GM12878 (cell line): ENCODE results near the gene FUT8. TPM values are rescaled to one million over a fixed set of nuclear protein-coding genes. Genes with fewer than 3 reads are reported as not detected.
A peak's percentile ranks its signal among the peaks of the same experiment; 100 is the strongest.

ENCODE experiments used
- ATF3 ChIP-seq: IDR thresholded peaks from 2 replicates; pipeline ENCODE4 v1.6.1; 2011; ENCODE audit warnings: low read depth, mild to moderate bottlenecking, low read length, moderate library complexity, borderline replicate concordance; ENCODE audit errors: extremely low read depth
- BHLHE40 ChIP-seq, 2 experiments: fragments of 450-650 bp in 1 of 2; IDR thresholded peaks; 2 replicates each; pipeline ENCODE4 v1.6.1; 2011 to 2017; ENCODE audit warnings: low read depth in 2 of 2, borderline replicate concordance in 1 of 2, improper control_type of control experiment in 1 of 2, low read length in 1 of 2, mild to moderate bottlenecking in 1 of 2
- CREB1 ChIP-seq: IDR thresholded peaks from 2 replicates; pipeline ENCODE4 v1.6.1; 2012; ENCODE audit warnings: low read depth, mild to moderate bottlenecking, inconsistent platforms
- E2F8 ChIP-seq: fragments of 450-650 bp; IDR thresholded peaks from 2 replicates; pipeline ENCODE4 v1.6.1; 2018; ENCODE audit warnings: mild to moderate bottlenecking, low read depth, moderate library complexity; ENCODE audit not compliant: partially characterized antibody
- EGR1 ChIP-seq, 2 experiments: IDR thresholded peaks; 1 replicate in 1 of 2; 2 replicates in 1 of 2; pipeline ENCODE4 v1.6.1; 2011 to 2012; ENCODE audit warnings: low read depth in 2 of 2, low read length in 2 of 2, borderline replicate concordance in 1 of 2, mild to moderate bottlenecking in 1 of 2, moderate library complexity in 1 of 2
- GABPA ChIP-seq: IDR thresholded peaks from 2 replicates; pipeline ENCODE4 v1.6.1; 2014; ENCODE audit warnings: antibody characterized with exemption, low read depth, mild to moderate bottlenecking, inconsistent platforms
- HDAC2 ChIP-seq: fragments of 200-600 bp; sonication (generic); IDR thresholded peaks from 2 replicates; pipeline ENCODE4 v1.6.1; 2017
- KDM1A ChIP-seq: fragments of 200-600 bp; sonication (generic); IDR thresholded peaks from 2 replicates; pipeline ENCODE4 v1.6.1; 2016; ENCODE audit warnings: borderline replicate concordance
- LARP7 ChIP-seq: fragments of 450-650 bp; IDR thresholded peaks from 2 replicates; pipeline ENCODE4 v1.6.1; 2017; ENCODE audit warnings: mild to moderate bottlenecking
- MEF2B ChIP-seq: fragments of 450-650 bp; IDR thresholded peaks from 2 replicates; pipeline ENCODE4 v1.6.1; 2018; ENCODE audit warnings: mild to moderate bottlenecking, moderate library complexity; ENCODE audit not compliant: partially characterized antibody, poor library complexity, severe bottlenecking
- NFXL1 ChIP-seq: fragments of 450-650 bp; IDR thresholded peaks from 2 replicates; pipeline ENCODE4 v1.6.1; 2017; ENCODE audit warnings: antibody characterized with exemption, mild to moderate bottlenecking, borderline replicate concordance
- NFYA ChIP-seq: IDR thresholded peaks from 2 replicates; pipeline ENCODE4 v1.6.1; 2011; ENCODE audit warnings: low read depth, mild to moderate bottlenecking, low read length, improper control_type of control experiment, borderline replicate concordance
- PBX3 ChIP-seq: IDR thresholded peaks from 2 replicates; pipeline ENCODE4 v1.6.1; 2011; ENCODE audit warnings: mild to moderate bottlenecking, low read depth, low read length, moderate library complexity; ENCODE audit not compliant: insufficient replicate concordance
- PKNOX1 ChIP-seq: fragments of 450-650 bp; IDR thresholded peaks from 2 replicates; pipeline ENCODE4 v1.6.1; 2016; ENCODE audit warnings: mild to moderate bottlenecking
- ZBTB33 ChIP-seq: fragments of 450-650 bp; IDR thresholded peaks from 2 replicates; pipeline ENCODE4 v1.6.1; 2017; ENCODE audit warnings: mild to moderate bottlenecking
- ZNF274 ChIP-seq: IDR thresholded peaks from one replicate; pipeline ENCODE4 v1.8.0; 2011; ENCODE audit not compliant: insufficient read length, insufficient read depth
- ZNF384 ChIP-seq: IDR thresholded peaks from 2 replicates; pipeline ENCODE4 v1.6.1; 2012; ENCODE audit warnings: low read depth, mild to moderate bottlenecking, low read length, improper control_type of control experiment, borderline replicate concordance
- polyA plus RNA-seq, 11 experiments: library from polyadenylated mRNA; depleted of rRNA in 4 of 11; unstranded in 6 of 11; stranded (reverse) in 5 of 11; fragments of >200 nt; fragmentation: Nextera tagmentation in 4 of 11; fragmentation: Illumina TruSeq in 1 of 11; extraction: Ambion mirVana in 4 of 11; extraction: Trizol in 1 of 11; gene quantifications; 1 replicate in 1 of 11; 2 replicates in 10 of 11; pipeline versions ENCODE4 v1.2.1 to v1.2.3, GENCODE V29; 2011 to 2016; ENCODE audit warnings: inconsistent platforms in 2 of 11, missing spikeins in 2 of 11, low read depth in 1 of 11
- total RNA-seq, 4 experiments: library from RNA; depleted of rRNA in 3 of 4; stranded (reverse); fragments of >200 nt in 3 of 4; fragmentation: Illumina TruSeq in 1 of 4; extraction: Trizol in 1 of 4; gene quantifications; 2 replicates each; pipeline versions ENCODE4 v1.2.1 to v1.2.3, GENCODE V29; 2013 to 2021

FUT8 gene
- total and polyA plus RNA-seq, 10 of the 15 experiments (the other 5 are each of a cell fraction or from before 2014, with no cell fraction given): 21.3 to 106 (median 66.3) TPM

GRCh38 chr14:65412032-65412846 is at the start of gene FUT8 (continued):
- no peak for TF ChIP-seq E2F8
- TF ChIP-seq ZNF274: no peak
- TF ChIP-seq HDAC2: no peak
- no peak for TF ChIP-seq ZNF384
- TF ChIP-seq PKNOX1: no peak
- no peak for TF ChIP-seq NFXL1
- TF ChIP-seq MEF2B: no peak
- 0 out of 2 replicates have a peak, but pooled peaks have one; percentile 5 for TF ChIP-seq CREB1
- TF ChIP-seq LARP7: peak; percentile 82
- TF ChIP-seq ZBTB33: no peak
- TF ChIP-seq BHLHE40 (IDR thresholded peaks at IDR 0.05; ENCODE audit: borderline replicate concordance in 1 of 2, low read depth in 2 of 2, low read length in 1 of 2): peak; percentile 93 to 99
- TF ChIP-seq ATF3: no peak
- TF ChIP-seq NFYA: no peak
- TF ChIP-seq GABPA: no peak
- no peak for TF ChIP-seq PBX3
- TF ChIP-seq EGR1 (IDR thresholded peaks at IDR 0.05; ENCODE audit: borderline replicate concordance in 1 of 2, low read depth in 2 of 2, low read length in 2 of 2): peak in 1 of 2 experiments; percentile 45; a peak in 1 of 3 replicates
- no peak for TF ChIP-seq KDM1A
